PFSK-1 (cell line): Measurements from ENCODE around the gene SKAP1.

Source experiments
- FOXP2 ChIP-seq: optimal IDR thresholded peaks from 2 replicates; pipeline ENCODE3; 2011; ENCODE audit warnings: borderline replicate concordance, control low read depth, inconsistent platforms; ENCODE audit not compliant: insufficient read depth; ENCODE audit errors: extremely low read length, extremely low read depth
- POLR2AphosphoS5 ChIP-seq: IDR thresholded peaks from 2 replicates; pipeline ENCODE4 v1.6.1; 2012; ENCODE audit warnings: low read depth, mild to moderate bottlenecking, control low read depth, low read length, moderate library complexity
- SIN3A ChIP-seq: IDR thresholded peaks from 2 replicates; pipeline ENCODE4 v1.6.1; 2012; ENCODE audit warnings: mild to moderate bottlenecking, low read length, moderate library complexity, borderline replicate concordance; ENCODE audit not compliant: insufficient read depth
- TAF1 ChIP-seq: IDR thresholded peaks from 2 replicates; pipeline ENCODE4 v1.6.1; 2012; ENCODE audit warnings: low read length, control low read depth, borderline replicate concordance; ENCODE audit not compliant: insufficient read depth
- TF ChIP-seq, protein P1 (sequence below), 2 experiments: IDR thresholded peaks; 2 replicates each; pipeline versions ENCODE4 v1.6.1 to v1.8.0; 2011 to 2012; ENCODE audit warnings: low read depth in 2 of 2, low read length in 2 of 2, control low read depth in 1 of 2, inconsistent platforms in 1 of 2, mild to moderate bottlenecking in 1 of 2, moderate library complexity in 1 of 2; ENCODE audit not compliant: insufficient read depth in 1 of 2

SKAP1 gene

DNA sequence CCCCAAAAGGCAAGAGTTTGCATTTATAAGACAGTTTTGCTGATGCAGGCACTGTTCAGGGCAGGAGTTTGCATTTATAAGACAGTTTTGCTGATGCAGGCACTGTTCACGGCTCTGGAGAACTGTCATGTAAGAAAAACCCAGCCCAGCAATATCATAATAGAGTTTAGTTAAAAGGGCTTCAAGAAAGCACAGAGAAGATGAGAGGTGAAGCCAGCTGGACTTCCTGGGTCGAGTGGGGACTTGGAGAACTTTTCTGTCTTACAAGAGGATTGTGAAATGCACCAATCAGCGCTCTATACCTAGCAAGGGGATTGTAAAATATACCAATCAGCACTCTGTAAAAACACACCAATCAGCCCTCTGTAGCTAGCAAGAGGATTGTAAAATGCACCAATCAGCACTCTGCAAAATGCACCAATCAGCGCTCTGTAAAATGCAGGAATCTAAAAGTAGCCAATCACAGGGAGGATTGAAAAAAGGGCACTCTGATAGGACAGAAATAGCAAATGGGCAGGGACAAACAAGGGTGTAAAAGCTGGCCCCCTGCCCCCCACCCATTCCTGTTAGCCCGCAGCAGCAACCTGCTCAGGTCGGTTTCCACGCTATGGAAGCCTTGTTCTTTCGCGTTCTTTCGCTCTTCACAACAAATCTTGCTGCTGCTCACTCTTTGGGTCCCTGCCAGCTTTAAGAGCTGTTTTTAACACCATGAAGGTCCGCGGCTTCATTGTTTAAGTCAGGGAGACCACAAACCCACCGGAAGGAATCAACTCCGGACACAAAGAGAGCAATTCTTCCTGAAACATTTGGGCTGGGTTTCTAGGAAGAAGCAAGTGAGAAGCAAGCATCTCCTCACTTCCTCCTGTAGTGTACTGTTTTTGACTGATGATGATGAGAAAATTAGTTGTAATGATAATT lies 327.0 kb downstream of the SKAP1 start:
- no peak for TF ChIP-seq SIN3A
- no peak for TF ChIP-seq POLR2AphosphoS5
- TF ChIP-seq, protein P1, sequence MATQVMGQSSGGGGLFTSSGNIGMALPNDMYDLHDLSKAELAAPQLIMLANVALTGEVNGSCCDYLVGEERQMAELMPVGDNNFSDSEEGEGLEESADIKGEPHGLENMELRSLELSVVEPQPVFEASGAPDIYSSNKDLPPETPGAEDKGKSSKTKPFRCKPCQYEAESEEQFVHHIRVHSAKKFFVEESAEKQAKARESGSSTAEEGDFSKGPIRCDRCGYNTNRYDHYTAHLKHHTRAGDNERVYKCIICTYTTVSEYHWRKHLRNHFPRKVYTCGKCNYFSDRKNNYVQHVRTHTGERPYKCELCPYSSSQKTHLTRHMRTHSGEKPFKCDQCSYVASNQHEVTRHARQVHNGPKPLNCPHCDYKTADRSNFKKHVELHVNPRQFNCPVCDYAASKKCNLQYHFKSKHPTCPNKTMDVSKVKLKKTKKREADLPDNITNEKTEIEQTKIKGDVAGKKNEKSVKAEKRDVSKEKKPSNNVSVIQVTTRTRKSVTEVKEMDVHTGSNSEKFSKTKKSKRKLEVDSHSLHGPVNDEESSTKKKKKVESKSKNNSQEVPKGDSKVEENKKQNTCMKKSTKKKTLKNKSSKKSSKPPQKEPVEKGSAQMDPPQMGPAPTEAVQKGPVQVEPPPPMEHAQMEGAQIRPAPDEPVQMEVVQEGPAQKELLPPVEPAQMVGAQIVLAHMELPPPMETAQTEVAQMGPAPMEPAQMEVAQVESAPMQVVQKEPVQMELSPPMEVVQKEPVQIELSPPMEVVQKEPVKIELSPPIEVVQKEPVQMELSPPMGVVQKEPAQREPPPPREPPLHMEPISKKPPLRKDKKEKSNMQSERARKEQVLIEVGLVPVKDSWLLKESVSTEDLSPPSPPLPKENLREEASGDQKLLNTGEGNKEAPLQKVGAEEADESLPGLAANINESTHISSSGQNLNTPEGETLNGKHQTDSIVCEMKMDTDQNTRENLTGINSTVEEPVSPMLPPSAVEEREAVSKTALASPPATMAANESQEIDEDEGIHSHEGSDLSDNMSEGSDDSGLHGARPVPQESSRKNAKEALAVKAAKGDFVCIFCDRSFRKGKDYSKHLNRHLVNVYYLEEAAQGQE (IDR thresholded peaks at IDR 0.05; ENCODE audit: insufficient read depth in 1 of 2, low read depth in 2 of 2, low read length in 2 of 2): no peak
- TF ChIP-seq FOXP2: no peak
- TF ChIP-seq TAF1: no peak

DNA sequence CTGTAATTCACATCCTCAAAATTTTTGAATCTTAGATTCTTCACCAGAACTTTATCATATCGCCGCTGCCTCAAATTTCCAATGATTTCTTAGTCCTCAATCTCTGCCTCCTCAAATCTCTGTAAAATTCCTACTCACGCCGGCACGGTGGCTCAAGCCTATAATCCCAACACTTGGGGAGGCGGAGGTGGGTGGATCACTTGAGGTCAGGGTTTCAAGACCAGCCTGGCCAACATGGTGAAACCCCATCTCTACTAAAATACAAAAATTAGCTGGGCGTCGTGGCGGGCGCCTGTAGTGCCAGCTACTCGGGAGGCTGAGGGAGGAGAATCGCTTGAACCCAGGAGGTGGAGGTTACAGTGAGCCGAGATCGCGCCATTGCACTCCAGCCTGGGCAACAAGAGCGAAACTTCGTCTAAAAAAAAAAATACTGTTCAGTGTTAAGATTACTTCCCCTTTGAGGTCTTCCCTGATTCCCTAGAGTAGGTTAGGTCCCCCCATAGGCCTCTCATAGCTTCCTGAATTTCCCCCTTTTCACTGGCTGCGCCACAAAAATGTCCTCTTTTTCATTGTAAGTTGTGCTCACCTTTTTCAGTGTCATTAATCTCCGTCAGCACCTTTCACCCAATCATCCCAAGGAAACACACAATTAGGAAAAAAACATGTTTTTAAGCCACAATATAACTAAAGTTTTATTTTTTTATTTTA lies 327.8 kb downstream of the SKAP1 start:
- no peak for TF ChIP-seq POLR2AphosphoS5
- no peak for TF ChIP-seq TAF1
- TF ChIP-seq, protein P1 (IDR thresholded peaks at IDR 0.05; ENCODE audit: insufficient read depth in 1 of 2, low read depth in 2 of 2, low read length in 2 of 2): no peak
- no peak for TF ChIP-seq SIN3A
- no peak for TF ChIP-seq FOXP2

DNA sequence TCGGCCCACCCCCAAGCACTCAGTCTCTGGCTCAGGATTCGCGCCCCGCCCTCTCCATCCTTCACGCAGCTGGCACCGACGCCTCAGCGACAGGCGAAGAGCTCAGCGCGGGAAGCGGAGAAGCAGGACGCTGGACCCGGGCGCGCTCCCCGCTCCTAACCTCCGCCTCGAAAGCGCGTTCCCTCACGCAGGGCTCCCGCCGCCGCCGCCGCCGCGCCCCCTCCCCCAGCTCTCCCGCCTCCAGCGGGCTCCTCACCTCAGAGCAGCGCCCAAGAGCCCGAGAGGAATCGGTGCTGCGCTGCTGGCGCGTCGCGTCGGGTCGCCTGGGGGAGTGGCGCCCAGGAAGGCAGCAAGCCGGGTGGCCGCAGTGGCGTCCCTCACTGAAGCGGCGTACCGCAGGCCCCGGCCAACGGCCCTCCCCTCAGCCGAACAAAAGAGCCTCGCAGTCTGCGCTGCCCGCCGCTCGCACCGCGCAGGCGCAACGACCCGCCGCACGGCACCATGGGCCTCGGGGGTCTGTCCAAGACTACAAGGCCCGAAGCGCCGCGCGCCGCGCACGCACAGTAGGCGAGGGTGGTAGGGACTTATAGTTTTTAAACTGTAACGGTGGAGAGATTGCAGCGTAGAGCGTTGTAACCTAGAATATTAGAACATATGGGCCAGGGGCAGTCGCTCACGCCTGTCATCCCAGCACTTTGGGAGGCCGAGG lies 328.8 kb downstream of the SKAP1 start, which contains the start of gene CBX1:
Gene CBX1, minus strand, starts transcription at position 467 of the 709 bp plus-strand sequence. CDS start 24,474 bp downstream, outside the sequence.
- TF ChIP-seq POLR2AphosphoS5 (peak; percentile 78), FOXP2 (peak; percentile 65), TAF1 (peak; percentile 57; the same call in 1 of the 2 replicates), SIN3A (peak; percentile 10; the same call in 1 of the 2 replicates)
- TF ChIP-seq, protein P1 (IDR thresholded peaks at IDR 0.05; ENCODE audit: insufficient read depth in 1 of 2, low read depth in 2 of 2, low read length in 2 of 2): no peak

DNA sequence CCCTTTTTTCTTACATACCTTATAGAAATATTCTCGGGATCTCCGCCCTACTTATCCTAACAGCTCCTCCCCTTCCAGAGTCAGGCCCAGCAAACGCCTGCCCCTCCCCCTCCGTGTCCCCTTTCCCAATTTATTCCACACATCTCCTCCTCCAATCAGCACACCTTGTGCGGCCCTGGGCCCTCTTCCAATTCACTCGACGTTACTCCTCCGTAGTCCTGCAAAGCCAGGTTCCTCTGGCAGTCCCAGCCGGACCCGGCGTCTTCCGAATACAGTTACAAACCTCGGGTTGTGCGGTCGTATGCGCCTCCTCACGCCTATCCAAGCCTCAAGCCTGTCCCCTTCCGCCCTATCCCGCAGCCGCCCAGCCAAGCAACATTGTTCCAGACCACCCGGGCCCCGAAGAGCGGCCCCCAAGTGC lies 329.4 kb downstream of the SKAP1 start:
- TF ChIP-seq TAF1 (no peak), POLR2AphosphoS5 (no peak), SIN3A (no peak), FOXP2 (no peak)
- TF ChIP-seq, protein P1 (IDR thresholded peaks at IDR 0.05; ENCODE audit: insufficient read depth in 1 of 2, low read depth in 2 of 2, low read length in 2 of 2): no peak
